ENCODE data around the gene KIAA1671. TPM values are rescaled to one million over a fixed set of nuclear protein-coding genes. Genes with fewer than 3 reads are reported as not detected.

KIAA1671 gene
- total and polyA plus RNA-seq, 4 donors = 8.7 to 35.9 (median 19.1) TPM

GRCh38 chr22:25130462-25130861 is 177.9 kb downstream of the KIAA1671 start (continued):
- TF ChIP-seq REST (IDR thresholded peaks at IDR 0.05) (no peak), MAX (IDR thresholded peaks at IDR 0.05) (no peak)

GRCh38 chr22:25131198-25131887 is 178.8 kb downstream of the KIAA1671 start:
- WGBS = 55% methylated on average over 9 of the region's 9 CpGs
- TF ChIP-seq NR2F2 (IDR thresholded peaks at IDR 0.05) (no peak), SP1 (IDR thresholded peaks at IDR 0.05) (peak; percentile 33), ATF3 (IDR thresholded peaks at IDR 0.05) (peak; percentile 22), YY1 (IDR thresholded peaks at IDR 0.05) (peak; percentile 66), MAX (IDR thresholded peaks at IDR 0.05) (peak; percentile 54), JUND (IDR thresholded peaks at IDR 0.05) (peak; percentile 58 to 90), FOXA1 (IDR thresholded peaks at IDR 0.05) (no peak), EGR1 (IDR thresholded peaks at IDR 0.05; ENCODE audit: low read depth in 2 of 2) (no peak), RXRA (IDR thresholded peaks at IDR 0.05) (peak; percentile 53 to 82), RAD21 (IDR thresholded peaks at IDR 0.05) (peak; percentile 26 to 39), HNF4A (conservative IDR thresholded peaks at IDR 0.05) (peak; percentile 36 to 63)
- peaks cover 18 to 57% (median 36%) of the 10 kb centered on the region in 4 donors for H3K4me1 ChIP-seq (ENCODE audit: control insufficient read depth in 4 of 4, insufficient read depth in 4 of 4, low read length in 3 of 4)
- H3K9me3 ChIP-seq (ENCODE audit: control insufficient read depth in 4 of 4, low read length in 3 of 4) = no peaks in the 10 kb centered on the region
- H3K4me3 ChIP-seq (ENCODE audit: low read depth in 1 of 3, low read length in 3 of 3) = no peak overlapping the region
- no peaks in the 10 kb centered on the region for H3K27me3 ChIP-seq (ENCODE audit: control insufficient read depth in 4 of 4, insufficient read depth in 4 of 4, low read length in 3 of 4)
- peak overlapping the region; percentile 68 to 89 for H3K27ac ChIP-seq (ENCODE audit: low read depth in 1 of 2, low read length in 2 of 2)
- H3K9ac ChIP-seq (ENCODE audit: low read depth in 1 of 2, low read length in 2 of 2) = peak overlapping the region in 1 of 2 donors; percentile 14
- H3K36me3 ChIP-seq (ENCODE audit: control insufficient read depth in 4 of 4, insufficient read depth in 3 of 4, low read depth in 1 of 4, low read length in 3 of 4) = no peaks in the 10 kb centered on the region
- DNase-seq (ENCODE audit: low spot score) = no peak

GRCh38 chr22:25134028-25134427 is 181.5 kb downstream of the KIAA1671 start:
- H3K27ac ChIP-seq (ENCODE audit: low read depth in 1 of 2, low read length in 2 of 2) = peak overlapping the region; percentile 57 to 80
- TF ChIP-seq JUND (IDR thresholded peaks at IDR 0.05) (peak in 1 of 2 donors; percentile 15), HNF4G (IDR thresholded peaks at IDR 0.05) (no peak), RXRA (IDR thresholded peaks at IDR 0.05) (peak in 1 of 2 donors; percentile 9), NR2F2 (IDR thresholded peaks at IDR 0.05) (peak; percentile 18)
- no peak overlapping the region for H3K4me3 ChIP-seq (ENCODE audit: low read depth in 1 of 3, low read length in 3 of 3)
- no peaks in the 10 kb centered on the region for H3K9me3 ChIP-seq (ENCODE audit: control insufficient read depth in 4 of 4, low read length in 3 of 4)
- no peaks in the 10 kb centered on the region for H3K27me3 ChIP-seq (ENCODE audit: control insufficient read depth in 4 of 4, insufficient read depth in 4 of 4, low read length in 3 of 4)
- no peak for DNase-seq (ENCODE audit: low spot score)
- H3K36me3 ChIP-seq (ENCODE audit: control insufficient read depth in 4 of 4, insufficient read depth in 3 of 4, low read depth in 1 of 4, low read length in 3 of 4) = no peaks in the 10 kb centered on the region
- 50% methylated on average over 4 of the region's 4 CpGs for WGBS
- H3K4me1 ChIP-seq (ENCODE audit: control insufficient read depth in 4 of 4, insufficient read depth in 4 of 4, low read length in 3 of 4) = peaks cover 18 to 73% (median 52%) of the 10 kb centered on the region in 4 donors
- H3K9ac ChIP-seq (ENCODE audit: low read depth in 1 of 2, low read length in 2 of 2) = no peak overlapping the region

Measured in liver (tissue), 9 donors.